Measurements from ENCODE around the gene RASL11B. TPM values are rescaled to one million over a fixed set of nuclear protein-coding genes. Genes with fewer than 3 reads are reported as not detected.

RASL11B gene
- total RNA-seq, 1 donor from 2014 or later, result 1.3 TPM

DNA sequence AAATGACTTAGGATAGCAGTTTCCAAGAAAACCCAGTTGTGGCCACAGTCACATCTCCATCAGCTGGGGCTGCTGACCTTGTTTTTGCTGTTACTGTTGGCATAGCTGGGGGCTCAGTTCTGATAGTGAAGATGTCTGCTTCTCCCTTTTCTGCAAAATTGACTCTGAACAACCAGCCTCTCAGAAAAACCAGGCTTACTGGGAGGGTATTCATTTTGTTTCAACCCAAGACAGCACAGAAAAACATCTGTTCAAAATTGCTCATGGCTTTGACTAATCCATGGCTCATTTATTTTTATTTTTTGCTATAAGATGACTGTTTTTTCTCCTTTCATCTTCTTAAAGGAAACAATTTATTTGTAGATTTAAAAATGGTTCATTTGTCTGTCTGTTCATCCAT is 53.1 kb downstream of the RASL11B start:
- H3K36me3 ChIP-seq (ENCODE audit: control insufficient read depth, insufficient read depth, low read length), result no peaks in the 10 kb centered on the region
- no peak overlapping the region for H3K4me3 ChIP-seq (ENCODE audit: low read depth, low read length)
- no peaks in the 10 kb centered on the region for H3K27me3 ChIP-seq (ENCODE audit: control insufficient read depth, insufficient read depth, low read length)
- DNase-seq (ENCODE audit: low read depth) (no peak), FAIRE-seq (no peak)
- TF ChIP-seq CTCF (IDR thresholded peaks at IDR 0.05; ENCODE audit: insufficient read depth, low read length, severe bottlenecking), result no peak

DNA sequence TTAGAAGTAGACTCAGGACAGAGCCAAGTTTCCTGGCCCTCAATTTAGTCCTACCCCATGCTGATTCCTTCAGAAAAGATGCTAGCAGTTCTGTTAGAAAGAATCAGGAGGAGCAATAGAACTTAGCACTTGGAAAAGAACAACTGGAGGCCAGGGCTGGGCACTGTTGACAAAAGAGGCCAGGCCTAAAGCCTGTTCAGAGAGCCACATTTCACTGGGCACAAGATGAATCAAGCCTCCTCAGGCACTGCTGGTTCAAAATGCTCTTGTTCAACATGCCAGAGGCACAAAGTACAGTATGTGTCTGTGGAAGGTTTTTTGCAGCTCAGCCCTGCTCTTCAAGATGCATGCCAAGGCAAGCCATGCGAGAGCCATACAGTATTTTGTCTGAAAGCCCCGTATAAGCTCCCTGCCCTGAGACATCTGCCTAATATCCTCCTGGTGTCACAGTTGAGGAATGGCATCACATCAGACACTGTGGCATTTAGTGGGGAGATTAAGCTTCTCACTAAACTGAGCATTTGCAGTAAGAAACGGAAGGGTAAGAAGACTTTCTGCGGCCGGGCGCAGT is 53.7 kb downstream of the RASL11B start:
- no peak for TF ChIP-seq CTCF (IDR thresholded peaks at IDR 0.05; ENCODE audit: insufficient read depth, low read length, severe bottlenecking)
- DNase-seq (ENCODE audit: low read depth), result peak; percentile 19
- H3K4me3 ChIP-seq (ENCODE audit: low read depth, low read length), result no peak overlapping the region
- no peaks in the 10 kb centered on the region for H3K36me3 ChIP-seq (ENCODE audit: control insufficient read depth, insufficient read depth, low read length)
- H3K27me3 ChIP-seq (ENCODE audit: control insufficient read depth, insufficient read depth, low read length), result no peaks in the 10 kb centered on the region
- no peak for FAIRE-seq

Other genes starting within 250 kb of the RASL11B start
- 14.7 and 17.2 TPM in 2 replicates for gene USP46, start 203.0 kb upstream of the RASL11B start, total RNA-seq
- gene ERVMER34-1, start 110.9 kb upstream of the RASL11B start, total RNA-seq, result 0.51 and 3.2 TPM in 2 replicates